Ammon's horn (tissue), 1 donor: ENCODE results near the gene BAIAP2.
A peak's percentile ranks its signal among the peaks of the same experiment; 100 is the strongest.

Source experiments
- DNase-seq: peaks from one replicate; pipeline ENCODE4 v3.0.0-alpha.2; 2016; ENCODE audit warnings: low spot score

Gene BAIAP2

DNA sequence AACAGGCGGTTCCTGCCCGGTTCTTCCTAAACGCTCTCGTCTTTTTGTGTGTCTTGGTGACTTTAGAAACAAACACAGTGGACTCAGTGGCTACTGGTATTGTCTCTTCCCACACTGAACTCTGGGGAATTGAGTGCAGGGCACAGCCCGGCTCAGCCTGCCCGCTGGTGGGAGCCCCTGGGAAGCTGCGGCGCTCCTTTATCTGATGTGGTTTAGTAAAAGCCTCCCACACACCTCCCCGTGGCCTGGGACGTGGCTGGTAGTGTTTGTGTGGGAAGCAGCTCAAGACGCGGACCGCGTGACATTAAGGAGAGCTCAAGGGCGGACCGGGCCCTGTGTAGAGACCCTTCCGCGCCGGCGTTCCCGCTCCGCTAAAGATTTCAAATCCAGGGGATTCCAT lies 75.0 kb downstream of the BAIAP2 start:
- DNase-seq, result no peak

DNA sequence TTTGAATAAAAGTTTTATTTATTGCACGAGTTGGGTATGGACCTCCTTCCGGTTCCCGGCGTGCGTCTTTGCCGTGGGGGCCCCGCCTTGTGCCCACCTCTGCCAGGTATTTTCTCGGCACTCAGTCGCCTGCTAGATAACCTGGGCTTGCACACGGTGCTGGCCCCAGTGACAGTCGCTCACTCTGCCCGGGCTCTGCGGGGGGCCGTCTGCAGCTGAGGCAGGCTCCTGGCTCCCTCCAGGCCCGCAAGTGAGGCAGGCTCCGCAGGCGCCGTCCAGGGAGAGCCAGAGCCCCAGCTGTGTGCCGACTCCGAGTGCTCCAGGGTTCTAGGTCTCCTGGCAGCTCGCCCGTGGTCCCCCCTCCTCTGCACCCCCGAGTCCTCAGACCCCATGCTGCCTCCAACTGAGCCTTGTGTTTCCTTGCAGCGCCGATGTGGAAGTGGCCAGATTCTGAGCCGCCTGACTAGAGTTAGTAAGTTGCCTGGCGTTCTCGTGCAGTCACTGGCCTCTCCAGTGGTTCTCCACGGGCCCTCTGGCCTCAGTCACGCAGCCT lies 75.6 kb downstream of the BAIAP2 start:
- no peak for DNase-seq

DNA sequence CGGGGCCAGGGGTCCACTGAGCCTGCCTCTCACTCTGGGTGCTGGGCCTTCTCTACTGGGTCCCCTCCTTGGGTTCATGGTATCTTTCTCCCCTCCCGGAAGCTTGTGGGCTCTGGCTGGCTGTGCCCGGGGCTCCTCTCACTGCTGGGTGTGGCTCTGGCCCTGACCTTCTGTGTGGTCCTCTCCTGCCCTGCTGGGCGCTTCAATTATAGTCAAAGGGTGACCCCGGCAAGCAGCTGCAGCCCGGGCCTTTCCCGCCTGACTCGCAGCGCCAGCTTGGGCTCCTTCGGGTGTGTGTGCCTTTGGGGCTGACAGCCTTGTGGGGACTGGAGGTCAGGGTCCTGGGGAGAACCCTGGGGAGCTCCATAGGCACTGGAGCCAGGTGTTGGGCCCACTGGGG lies 76.1 kb downstream of the BAIAP2 start:
- DNase-seq, result no peak

DNA sequence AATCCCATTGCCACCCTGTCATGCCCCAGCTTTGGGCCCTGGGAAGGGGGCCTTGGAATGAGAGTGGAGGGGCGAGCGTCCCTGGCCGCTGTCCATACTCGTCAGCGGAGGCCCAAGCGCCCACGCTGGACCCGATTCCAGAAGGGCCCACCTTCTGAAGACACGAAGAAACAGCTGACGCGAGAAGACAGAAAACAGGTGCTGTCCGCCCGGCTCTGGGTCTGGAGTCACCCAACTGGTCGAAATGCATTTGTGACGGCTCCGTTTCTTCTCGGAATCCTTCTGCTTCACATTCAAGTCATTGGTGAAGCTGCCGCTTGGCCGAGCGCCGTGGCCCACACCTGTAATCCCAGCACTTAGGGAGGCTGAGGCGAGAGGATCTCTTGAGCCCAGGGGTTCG lies 77.5 kb downstream of the BAIAP2 start:
- no peak for DNase-seq

DNA sequence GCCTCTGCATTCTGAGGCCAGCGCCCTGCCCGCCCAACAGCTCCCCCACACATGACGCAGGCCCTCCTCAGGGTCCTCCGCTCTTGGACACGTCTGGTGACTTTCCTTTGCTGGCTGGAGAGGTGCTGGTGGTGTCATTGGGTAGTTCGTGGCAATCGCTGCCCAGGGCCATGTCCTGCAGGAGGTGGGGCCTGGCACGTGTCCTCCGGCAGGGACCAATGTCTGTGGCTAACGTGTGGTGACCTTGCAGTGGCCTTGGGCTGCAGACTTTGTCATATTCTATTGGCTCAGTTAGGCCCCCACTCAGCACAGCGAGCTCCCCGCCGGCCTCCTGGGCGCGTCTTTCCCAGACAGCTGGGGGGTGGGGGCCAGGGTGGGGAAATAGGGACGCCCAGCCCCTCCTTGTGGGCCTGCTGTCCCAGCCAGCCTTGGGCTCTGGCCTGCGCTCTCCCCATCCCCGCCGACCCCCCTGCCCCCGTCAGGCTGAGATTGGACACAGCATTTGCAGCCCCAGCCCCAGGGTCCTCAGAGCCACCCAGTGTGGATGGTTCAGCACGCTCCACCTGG lies 78.3 kb downstream of the BAIAP2 start:
- no peak for DNase-seq

DNA sequence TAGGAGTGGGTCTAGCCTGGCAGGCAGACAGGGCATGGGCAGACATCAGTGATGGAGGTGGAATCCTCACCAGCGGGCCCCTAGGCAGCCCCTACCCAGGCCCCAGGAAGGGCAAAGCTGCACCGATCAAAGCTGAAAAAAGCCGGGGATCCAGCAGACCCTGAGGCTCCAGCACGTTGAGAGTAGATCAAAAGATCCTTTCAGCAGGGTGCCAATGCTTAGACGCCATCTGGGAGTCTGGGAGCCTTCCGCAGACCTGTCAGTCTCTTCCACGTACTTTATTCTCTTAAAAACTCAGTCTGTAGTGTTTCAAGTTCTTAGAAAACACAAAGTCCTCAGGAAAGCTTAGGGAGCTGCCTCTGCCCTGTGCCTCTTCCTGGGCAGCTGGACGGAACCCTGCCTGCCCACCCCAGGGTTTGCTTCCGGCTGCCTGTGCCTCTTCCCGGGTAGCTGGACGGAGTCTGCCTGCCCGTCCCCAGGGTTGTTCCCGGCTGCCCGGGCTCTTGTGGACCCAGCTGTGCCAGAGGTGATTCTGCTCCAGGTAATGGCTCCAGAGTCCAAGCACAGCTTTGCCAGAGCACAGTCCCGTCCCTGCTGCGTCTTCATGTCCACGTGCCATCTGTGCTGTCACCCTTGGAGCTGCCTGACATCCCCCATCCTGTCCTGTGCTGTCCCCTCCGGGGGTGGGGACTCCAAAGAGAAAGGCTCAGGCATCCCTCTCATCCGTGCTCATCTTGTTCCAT lies 79.6 kb downstream of the BAIAP2 start:
- DNase-seq, result no peak

DNA sequence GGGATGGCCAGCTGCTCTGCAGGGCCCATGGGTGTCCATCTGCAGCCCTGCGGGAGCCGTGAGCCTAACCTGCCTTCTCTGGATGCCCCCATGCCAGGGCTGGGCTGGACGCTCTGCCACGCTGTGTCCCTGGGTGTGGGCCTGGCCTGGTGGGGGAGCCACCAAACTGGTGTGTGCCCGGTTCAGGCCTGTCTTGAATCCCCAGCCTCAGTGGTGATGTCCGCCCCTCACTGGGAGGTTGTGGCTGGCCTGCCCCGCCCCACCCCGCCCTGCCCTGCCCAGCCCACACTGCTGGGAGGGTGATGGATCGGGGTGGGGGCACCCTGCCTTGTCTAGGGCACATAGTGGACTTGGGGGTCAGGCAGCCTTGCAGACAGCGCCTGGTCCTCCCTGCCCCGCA lies 80.3 kb downstream of the BAIAP2 start:
- no peak for DNase-seq

DNA sequence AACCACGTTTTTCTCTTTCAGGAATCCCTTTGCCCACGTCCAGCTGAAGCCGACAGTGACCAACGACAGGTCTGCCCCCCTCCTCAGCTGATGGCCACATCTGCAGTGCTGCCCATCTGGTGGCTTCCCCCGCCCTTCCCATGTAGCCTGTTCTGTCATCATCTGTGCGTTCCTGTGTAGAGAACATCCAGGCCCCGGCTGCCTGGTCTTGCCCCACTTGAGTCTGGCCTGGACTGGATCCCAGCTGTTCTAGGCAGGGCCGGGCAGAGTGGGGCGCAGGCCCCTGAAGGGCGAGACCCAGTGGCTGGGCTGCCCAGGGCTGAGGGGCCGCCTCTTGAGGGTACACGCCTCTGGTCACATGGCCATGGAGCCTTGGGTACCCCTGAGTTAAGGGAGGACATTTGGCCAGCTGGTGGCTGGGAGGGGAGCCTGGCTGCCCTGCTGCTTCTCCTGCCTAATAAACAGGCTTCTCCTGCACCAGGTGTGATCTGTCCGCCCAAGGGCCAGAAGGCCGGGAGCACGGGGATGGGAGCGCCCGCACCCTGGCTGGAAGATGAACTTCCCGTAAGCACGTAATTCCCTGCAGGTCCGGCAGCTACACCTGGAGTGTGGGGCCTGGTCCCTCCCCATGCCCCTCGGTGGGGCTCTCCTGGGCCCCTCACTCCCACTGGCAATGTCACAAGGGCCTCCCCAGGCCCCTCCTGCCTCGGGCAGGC lies 81.0 kb downstream of the BAIAP2 start:
- DNase-seq, result peak; percentile 59

DNA sequence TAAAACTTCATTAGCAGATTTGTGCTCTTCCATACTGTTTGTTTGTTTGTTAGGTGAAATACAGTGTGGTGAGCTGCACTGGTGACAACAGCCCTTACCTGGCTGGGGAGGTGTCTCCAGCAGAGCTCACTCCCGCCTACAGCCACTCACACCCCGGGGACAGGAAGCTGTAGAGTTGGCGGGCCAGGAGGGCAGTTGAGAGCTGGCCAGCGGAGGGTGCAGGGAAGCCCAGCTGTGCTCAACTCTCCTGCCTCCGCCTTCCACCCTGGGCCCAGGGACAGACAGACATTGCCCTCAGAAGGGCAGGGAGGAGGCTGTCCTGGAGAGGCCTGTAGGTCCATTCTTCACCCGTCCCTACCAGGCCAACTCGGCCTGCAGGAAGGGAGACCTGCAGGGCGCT lies 81.8 kb downstream of the BAIAP2 start:
- no peak for DNase-seq

DNA sequence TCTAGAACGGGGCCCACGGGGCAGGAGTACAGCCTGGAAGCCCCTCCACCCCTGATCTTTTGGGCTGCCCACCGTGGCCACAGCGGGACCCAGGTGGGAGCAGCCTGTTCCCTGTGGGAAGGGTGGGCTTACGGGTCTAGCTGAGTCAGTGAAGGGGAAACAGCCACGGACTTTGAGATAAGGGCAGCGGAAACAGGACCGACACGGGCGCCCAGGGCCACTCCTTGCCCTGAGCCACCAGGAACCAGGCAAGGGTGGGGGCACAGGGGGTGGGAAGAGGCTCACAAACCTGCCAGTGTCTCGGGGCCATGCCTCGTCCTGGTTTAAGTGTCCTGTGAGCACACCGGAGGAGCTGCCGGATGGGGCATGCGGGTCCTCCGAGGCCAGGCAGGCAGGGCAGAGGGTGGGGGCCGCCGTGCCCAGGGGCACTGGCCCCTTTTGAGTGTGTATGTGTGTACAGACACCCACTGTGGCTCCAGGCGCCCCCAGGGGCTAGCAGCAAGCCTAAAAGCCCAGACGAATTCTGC lies 82.8 kb downstream of the BAIAP2 start:
- no peak for DNase-seq

DNA sequence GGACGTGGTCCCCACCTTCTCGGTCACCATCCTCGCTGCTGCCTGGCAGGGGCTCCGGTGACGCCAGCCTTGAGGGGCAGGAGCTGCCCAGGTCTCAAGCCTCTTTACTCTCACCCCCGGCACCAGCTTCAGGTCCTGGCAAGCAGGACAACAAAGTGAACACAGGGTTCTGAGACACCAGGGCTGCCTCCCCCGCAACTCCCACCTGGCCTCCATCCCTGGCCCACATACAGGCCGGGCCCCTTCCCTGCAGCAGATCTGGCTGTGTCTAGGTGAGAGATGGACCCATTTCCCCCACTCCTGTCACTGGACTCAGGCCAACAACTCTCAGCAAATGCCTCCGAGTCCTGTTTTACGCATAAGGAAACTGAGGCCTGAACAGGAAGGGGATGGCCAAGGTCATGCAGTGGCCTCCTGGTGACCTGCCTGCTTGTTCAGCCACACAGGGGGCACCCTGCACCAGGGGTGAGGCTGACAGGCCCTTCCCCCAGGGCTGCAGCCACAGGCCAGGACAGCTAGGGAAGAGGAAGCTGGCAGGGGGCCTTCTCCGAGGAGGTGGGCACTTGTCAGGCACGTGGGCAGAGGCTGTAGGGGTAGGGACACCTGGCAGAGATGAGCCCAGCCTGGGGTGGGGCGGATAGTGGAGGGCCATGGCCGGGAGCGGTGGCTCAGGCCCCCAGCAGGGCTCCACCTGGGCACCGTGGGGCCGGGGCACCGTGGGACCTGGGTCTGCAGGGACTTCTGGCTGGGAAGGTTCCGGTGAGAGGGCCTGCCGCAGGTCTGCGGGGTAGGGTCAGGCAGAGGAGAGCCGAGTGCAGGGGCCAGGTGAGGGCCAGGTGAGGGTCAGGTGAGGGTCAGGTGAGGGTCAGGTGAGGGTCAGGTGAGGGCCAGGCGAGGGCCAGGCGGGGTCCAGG lies 83.6 kb downstream of the BAIAP2 start:
- no peak for DNase-seq

DNA sequence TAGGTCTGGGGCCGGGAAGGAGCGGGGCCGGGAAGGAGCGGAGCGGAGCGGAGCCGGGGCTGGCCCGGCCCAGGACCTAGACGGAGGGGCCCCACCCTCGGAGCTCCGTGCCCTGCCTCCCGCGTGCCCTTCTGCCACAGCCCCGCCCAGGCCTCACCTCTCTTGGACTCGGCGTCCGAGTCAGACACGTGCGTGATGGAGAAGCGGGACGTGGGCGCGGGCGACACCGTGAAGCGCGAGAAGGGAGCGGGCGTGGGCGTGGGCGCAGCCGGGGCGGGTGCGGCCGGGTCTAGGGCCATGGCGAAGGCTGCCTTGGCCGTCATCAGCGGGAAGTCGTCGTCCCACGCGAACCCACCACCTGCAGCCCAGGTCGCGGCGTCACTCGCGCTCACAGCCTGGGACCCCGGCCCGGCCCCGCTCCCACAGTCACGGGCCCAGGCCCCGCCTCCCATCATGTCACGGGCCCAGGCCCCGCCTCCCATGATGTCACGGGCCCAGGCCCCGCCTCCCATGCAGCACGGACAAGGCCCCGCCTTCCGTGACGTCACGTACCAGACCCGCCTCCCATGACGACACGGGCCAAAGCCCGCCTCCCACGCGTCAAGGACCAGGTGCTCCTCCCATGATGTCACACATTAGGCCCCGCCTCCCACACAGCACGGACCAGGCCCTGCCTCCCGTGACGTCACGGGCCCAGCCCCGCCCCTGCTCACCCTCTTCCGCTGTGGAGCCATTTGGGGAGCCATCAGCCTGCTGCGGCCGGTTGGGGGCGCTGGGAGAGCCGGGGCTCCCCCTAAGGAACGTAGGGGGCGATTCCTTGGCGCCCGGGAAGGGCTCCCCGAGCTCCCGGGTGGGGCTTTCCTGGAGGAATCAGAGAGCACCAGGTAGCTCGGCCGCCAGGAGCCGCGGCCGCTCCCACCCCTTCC lies 84.5 kb downstream of the BAIAP2 start:
- DNase-seq, result peak; percentile 97

DNA sequence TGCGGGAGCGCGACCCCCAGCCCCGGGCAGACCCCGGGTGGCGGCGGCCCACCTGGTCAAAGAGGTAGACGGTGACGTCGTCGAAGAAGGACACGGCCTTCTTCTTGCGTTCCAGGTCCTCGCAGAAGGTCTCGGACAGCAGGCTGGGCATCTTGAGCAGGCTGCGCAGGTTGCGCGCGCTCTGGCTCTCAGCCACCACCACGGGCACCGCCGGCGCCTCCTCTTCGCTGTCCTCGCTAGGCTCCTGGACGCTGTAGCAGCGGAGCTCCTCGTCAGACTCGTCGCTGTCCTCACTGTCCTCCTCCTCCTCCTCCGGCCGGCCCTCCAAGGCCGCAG lies 85.2 kb downstream of the BAIAP2 start:
- DNase-seq, result no peak

DNA sequence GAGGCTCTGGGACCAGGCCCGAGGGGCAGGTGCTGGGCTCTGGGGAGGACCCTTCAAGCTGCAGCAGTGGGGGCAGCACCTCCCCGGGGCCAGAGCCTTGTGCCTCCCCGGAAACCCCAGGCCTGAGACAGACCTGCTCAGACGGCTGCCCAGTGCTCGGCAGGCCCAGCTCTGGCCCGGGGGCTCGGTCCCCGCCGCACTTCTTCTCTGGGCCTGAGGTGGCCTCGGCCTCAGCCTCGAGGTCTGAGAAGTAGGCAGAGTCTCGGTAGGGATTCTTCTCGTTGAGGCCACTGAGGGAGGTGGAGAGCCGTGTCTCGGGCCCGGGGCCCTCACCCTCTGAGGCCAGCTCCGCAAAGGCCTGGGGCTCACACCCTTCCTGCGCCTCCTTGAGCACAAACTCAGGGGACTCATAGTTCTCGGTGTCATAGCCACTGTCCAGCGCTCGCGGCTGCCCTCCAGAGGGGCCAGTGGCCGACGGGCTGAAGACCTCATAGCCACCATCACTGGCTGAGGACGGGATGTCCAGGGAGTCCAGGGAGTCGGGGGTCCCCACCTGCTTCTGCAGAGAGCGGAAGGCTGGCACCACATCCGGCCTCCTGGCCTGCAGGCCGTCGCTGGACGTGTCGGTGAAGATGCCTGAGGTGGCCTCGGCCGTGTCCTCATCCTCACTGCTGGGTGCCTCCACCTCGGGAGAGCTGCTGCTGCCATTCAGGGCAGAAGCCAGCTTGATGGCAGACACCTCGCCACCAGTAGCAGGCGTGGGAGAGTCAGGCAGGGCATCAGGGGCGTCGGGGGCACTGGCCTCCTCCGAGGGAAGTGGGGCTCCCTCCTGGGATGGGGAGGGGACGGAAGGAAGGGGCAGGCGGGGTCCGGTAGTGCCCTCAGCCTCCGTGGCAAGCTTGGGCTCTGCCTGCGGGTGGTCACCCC lies 86.0 kb downstream of the BAIAP2 start:
- no peak for DNase-seq

DNA sequence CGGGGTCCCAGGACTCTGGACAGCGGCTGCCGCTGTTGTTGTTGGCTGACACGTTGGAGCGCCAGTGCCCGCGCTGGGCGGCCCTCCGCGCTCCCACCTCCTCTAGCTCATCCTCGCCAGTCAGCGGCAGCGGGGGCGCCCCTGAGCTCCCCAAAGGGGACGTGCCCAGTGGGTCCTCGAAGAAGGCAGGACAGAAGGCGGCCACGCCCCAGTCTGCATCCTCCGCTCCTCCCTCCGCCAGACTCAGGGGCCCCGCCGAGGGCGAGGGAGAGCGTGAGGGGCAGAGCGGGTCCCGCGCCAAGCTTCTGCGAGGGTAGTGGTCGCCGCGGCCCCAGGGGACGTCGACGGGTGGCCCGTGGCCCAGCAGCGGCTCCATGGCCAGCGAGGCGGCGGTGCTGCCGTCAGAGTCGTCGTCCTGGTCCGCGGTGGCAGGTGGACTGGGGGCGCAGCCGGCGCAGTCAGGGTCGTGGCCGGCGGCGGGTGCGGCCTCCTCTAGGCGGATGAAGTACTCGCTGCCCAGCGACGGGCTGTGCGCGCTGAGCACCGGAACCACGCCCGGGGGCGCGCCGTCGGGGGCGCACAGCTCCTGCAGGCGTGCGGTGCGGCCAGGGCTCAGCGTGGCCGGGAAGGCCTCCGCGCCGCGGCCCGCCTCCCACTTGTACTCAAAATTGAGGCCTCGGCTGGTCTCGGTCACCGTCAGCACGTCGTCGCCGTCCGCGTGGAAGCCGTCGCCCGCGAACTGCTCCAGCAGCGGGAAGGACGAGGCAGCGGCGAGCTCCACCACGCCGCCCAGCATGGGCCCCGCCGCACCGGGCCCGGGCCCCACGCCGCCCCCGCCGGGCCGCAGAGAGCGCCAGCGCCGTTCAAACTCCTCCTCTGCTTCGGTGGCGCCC lies 87.1 kb downstream of the BAIAP2 start:
- no peak for DNase-seq

DNA sequence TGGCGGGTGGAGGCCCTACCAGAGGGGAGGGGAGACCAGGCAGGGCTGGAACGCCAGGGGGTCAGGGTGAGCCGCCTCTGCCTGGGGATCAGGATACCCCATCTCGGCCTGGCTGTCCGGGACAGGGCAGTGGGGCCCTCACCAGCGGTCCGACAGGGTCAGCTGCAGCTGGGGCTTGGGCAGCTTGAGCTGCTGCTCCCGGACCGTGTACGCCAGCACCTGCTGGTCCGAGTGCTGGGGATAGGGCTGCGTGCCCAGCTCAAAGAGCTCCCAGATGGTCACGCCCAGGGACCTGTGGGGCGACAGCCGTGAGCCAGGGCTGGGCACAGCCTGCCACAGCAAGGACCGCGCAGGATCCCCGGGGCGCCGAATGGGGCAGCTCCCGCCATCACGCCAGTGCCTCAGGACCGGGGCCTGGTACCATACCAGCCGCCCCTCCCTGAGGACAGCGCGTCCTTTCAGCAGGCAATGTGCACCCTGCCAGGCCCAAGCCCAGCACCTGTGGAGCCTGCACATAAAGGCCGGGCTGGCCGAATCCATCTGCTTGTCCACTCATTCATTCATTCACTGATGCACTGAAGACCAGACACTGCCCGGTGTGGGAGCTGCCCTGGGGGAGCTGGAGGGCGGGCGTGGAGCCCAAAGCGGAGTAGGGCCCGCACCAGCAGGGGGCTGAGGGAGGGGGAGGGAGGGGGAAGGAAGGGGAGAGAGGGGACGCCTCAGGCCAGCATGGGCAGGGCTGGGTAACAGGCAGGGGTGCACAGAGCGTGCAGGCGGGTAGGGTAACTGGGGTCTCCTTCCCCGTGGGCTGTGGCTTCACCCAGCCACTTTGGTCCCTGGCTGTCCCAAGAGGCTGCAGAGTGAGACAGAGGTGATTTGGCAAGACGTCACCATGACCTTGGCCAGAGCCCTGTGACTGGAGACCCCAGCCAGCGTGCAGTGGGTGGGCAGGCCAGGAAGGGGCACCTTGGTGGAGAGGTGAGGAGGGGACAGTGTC lies 88.4 kb downstream of the BAIAP2 start:
- no peak for DNase-seq

DNA sequence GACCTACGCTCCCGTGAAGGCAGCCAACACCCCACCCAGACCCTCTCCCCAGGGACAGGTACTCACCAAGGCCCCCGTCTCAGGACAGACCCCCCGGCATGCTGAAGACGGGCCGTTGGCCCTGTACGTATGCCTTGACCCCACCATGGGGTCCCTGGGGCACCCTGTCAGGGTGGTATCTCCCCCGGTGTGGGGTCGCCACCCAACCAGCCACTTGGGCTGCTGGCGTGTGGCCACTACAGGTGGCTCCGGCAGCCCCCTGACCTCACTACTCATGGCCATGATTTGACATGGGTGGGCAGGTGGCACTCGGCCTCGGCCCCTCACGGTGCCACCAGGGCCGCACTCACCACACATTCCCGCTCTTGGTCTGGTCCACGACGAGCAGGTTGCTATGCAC lies 89.4 kb downstream of the BAIAP2 start:
- no peak for DNase-seq
